ENCODE data around the gene PIEZO1. TPM values are rescaled to one million over a fixed set of nuclear protein-coding genes. Genes with fewer than 3 reads are reported as not detected.

PIEZO1 gene
- total RNA-seq, 1 experiment from 2014 or later = 224 TPM

GRCh38 chr16:88809676-88810165, 24.7 kb upstream of the PIEZO1 start:
- ChIA-PET CTCF (interaction anchor here (0.7 to 4.9 kb wide), 4 partner anchors 25 to 362 kb away, joined by 3 to 33 read pairs (median 3); partner anchors contain the start of genes CDH15 and PIEZO1), POLR2A (interaction anchor here (0.7 to 3.2 kb wide), 5 partner anchors 8 to 436 kb away, joined by 3 to 10 read pairs (median 3); partner anchors contain the start of gene ZNF778), RAD21 (ENCODE audit: low non-redundant PET in 1 of 2, low total read pairs in 2 of 2, uncharacterized antibody in 2 of 2, unreplicated experiment in 2 of 2) (no interaction called here)
- Histone ChIP-seq H3K4me1 (ENCODE audit: control insufficient read depth in 1 of 2, insufficient read depth in 2 of 2, low read length in 2 of 2) (peaks cover 28 to 62% of the 10 kb centered on the region in 2 experiments), H2AFZ (ENCODE audit: low read depth, low read length, poor library complexity, severe bottlenecking) (no peak overlapping the region), H3K36me3 (ENCODE audit: control insufficient read depth in 1 of 2, insufficient read depth in 2 of 2, low read length in 2 of 2) (peaks cover 19 to 58% of the 10 kb centered on the region in 2 experiments; a peak in 3 of 4 replicates), H3K4me3 (replicated peaks in 1 of 2; ENCODE audit: low read depth in 1 of 2, low read length in 2 of 2) (peak overlapping the region; percentile 72 to 75), H3K4me2 (ENCODE audit: low read length) (peak overlapping the region; percentile 94), H4K20me1 (ENCODE audit: insufficient read depth) (peaks cover 9% of the 10 kb centered on the region; the same call in 1 of the 2 replicates), H3K27ac (ENCODE audit: low read depth, low read length) (peak overlapping the region; percentile 100), H3K9me3 (ENCODE audit: control insufficient read depth in 1 of 2, insufficient read depth in 1 of 2, low read depth in 1 of 2, low read length in 2 of 2) (no peaks in the 10 kb centered on the region), H3K27me3 (ENCODE audit: insufficient read depth, low read length) (no peaks in the 10 kb centered on the region), H3K9ac (ENCODE audit: low read length) (peak overlapping the region; percentile 87), H3K79me2 (ENCODE audit: insufficient read depth, low read length) (peaks cover 61% of the 10 kb centered on the region), H3K9me2 (ENCODE audit: insufficient read depth) (no peaks in the 10 kb centered on the region)
- DNase-seq (ENCODE audit: low read depth, low spot score) = no peak
- intact Hi-C loops (cut with micrococcal nuclease) = loop anchor here (10.0 kb wide), 2 partner anchors 245 to 755 kb away; partner anchors contain the start of gene RPL13
- TSS peak; percentile 44 for BruUV-seq (replicated peaks)
- TF ChIP-seq SIN3A (IDR thresholded peaks at IDR 0.05; ENCODE audit: low read depth) (no peak), POLR2AphosphoS5 (IDR thresholded peaks at IDR 0.05; ENCODE audit: low read depth, low read length) (peak; percentile 33), POLR2A (IDR thresholded peaks at IDR 0.05; ENCODE audit: borderline replicate concordance, extremely low read depth, insufficient read depth, insufficient read length) (peak; percentile 43), ZNF274 (IDR thresholded peaks at IDR 0.05; ENCODE audit: low read depth, low read length) (no peak)
- no peak for ATAC-seq

- RAD21 ChIA-PET (ENCODE audit: low non-redundant PET in 1 of 2, low total read pairs in 2 of 2, uncharacterized antibody in 2 of 2, unreplicated experiment in 2 of 2) = no interaction called here
- H3K27ac ChIP-seq (ENCODE audit: low read depth, low read length) = peak overlapping the region; percentile 100
- peak overlapping the region; percentile 87; the same call in 1 of the 2 replicates for H3K9ac ChIP-seq (ENCODE audit: low read length)
- DNase-seq (ENCODE audit: low read depth, low spot score) = no peak
- peaks cover 66% of the 10 kb centered on the region for H3K79me2 ChIP-seq (ENCODE audit: insufficient read depth, low read length)
- H2AFZ ChIP-seq (ENCODE audit: low read depth, low read length, poor library complexity, severe bottlenecking) = no peak overlapping the region
- ATAC-seq = no peak
- no peak for TF ChIP-seq CBX3 (IDR thresholded peaks at IDR 0.05; ENCODE audit: low read depth)
- no peak for TF ChIP-seq ZNF274 (IDR thresholded peaks at IDR 0.05; ENCODE audit: low read depth, low read length)
- TF ChIP-seq ATF3 (IDR thresholded peaks at IDR 0.05) = no peak
- TF ChIP-seq CTCF (IDR thresholded peaks at IDR 0.05 in 2 of 3, conservative IDR thresholded peaks at IDR 0.05 in 1 of 3; ENCODE audit: borderline replicate concordance in 1 of 3, insufficient read depth in 1 of 3, low read depth in 2 of 3, low read length in 2 of 3) = no peak
- TF ChIP-seq CEBPB (IDR thresholded peaks at IDR 0.05; ENCODE audit: low read depth) = no peak
- TF ChIP-seq SIN3A (IDR thresholded peaks at IDR 0.05; ENCODE audit: low read depth) = no peak
- TF ChIP-seq ZBTB33 (IDR thresholded peaks at IDR 0.05; ENCODE audit: extremely low read depth, insufficient replicate concordance, low read length) = no peak
- TF ChIP-seq SP1 (IDR thresholded peaks at IDR 0.05; ENCODE audit: low read depth) = no peak
- TF ChIP-seq FOSL1 (IDR thresholded peaks at IDR 0.05; ENCODE audit: low read depth) = no peak
- no peaks in the 10 kb centered on the region for H3K9me2 ChIP-seq (ENCODE audit: insufficient read depth)
- peaks cover 19 to 61% of the 10 kb centered on the region in 2 experiments; a peak in 3 of 4 replicates for H3K36me3 ChIP-seq (ENCODE audit: control insufficient read depth in 1 of 2, insufficient read depth in 2 of 2, low read length in 2 of 2)
- POLR2A ChIA-PET = interaction anchor here (0.6 to 3.2 kb wide), 6 partner anchors 10 to 1030 kb away, joined by 3 to 10 read pairs (median 3); partner anchors contain the start of gene ZNF778
- no peaks in the 10 kb centered on the region for H3K27me3 ChIP-seq (ENCODE audit: insufficient read depth, low read length)
- H3K9me3 ChIP-seq (ENCODE audit: control insufficient read depth in 1 of 2, insufficient read depth in 1 of 2, low read depth in 1 of 2, low read length in 2 of 2) = no peaks in the 10 kb centered on the region
- H3K4me2 ChIP-seq (ENCODE audit: low read length) = peak overlapping the region; percentile 94
- CTCF ChIA-PET = interaction anchor here (0.7 to 4.9 kb wide), 4 partner anchors 24 to 362 kb away, joined by 3 to 33 read pairs (median 3); partner anchors contain the start of genes CDH15 and PIEZO1
- H4K20me1 ChIP-seq (ENCODE audit: insufficient read depth) = peaks cover 12% of the 10 kb centered on the region; the same call in 1 of the 2 replicates
- H3K4me1 ChIP-seq (ENCODE audit: control insufficient read depth in 1 of 2, insufficient read depth in 2 of 2, low read length in 2 of 2) = peaks cover 29 to 66% of the 10 kb centered on the region in 2 experiments
- intact Hi-C loops (cut with micrococcal nuclease) = no loop called here
- no peak overlapping the region for H3K4me3 ChIP-seq (replicated peaks in 1 of 2; ENCODE audit: low read depth in 1 of 2, low read length in 2 of 2)
- no TSS peak for BruUV-seq (replicated peaks)
Observed at GRCh38 chr16:88809068-88809675, 24.2 kb upstream of the PIEZO1 start.

Data from HCT116 (cell line).